Measurements from ENCODE around the gene ZDHHC11B.
"Not testable (repeated sequence)": the region's sequence is repeated elsewhere in the genome, so short reads cannot be mapped to it uniquely, and the experiment has no call there.

Gene ZDHHC11B

GRCh38 chr5:769485-770145, 14.9 kb downstream of the ZDHHC11B start:
- not testable (repeated sequence) for DNase-seq (ENCODE audit: low read depth)

DNA sequence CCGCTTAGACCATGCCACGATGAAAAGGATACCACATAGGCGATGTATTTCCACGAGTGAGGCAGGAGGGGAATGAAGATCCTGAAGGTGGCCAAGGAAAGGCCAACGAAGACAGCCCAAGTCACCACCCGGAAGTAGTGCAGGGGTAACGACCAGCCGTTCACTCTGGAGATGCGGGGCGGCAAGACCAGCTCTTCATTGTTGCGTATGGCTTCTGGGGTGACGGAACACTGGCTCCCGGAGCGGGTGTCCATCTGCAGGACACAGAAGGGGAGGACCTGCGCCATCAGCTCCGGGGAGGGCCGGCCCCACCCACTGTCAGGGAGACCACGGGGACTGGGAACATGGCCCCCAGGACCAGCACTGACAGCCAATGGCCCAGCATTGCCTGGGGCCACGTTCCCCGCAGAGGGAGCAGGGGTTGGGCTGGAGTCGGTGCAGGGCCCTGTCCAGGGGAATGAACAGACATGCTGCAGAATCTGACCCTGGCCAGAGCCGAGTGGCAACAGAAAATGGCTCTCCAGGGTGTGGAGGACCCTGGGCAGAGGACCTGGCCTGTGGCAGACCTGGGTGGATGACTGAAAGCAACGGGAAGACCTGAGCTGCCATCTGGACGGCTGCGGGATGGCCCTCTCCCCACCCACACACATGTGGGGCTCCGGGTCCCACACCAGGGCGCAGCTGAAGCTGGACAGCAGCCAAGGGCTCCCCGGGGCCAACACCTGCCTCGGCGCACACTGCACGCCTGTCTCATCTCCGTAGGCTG, 17.7 kb downstream of the ZDHHC11B start:
- no peak for DNase-seq (ENCODE audit: low read depth)

DNA sequence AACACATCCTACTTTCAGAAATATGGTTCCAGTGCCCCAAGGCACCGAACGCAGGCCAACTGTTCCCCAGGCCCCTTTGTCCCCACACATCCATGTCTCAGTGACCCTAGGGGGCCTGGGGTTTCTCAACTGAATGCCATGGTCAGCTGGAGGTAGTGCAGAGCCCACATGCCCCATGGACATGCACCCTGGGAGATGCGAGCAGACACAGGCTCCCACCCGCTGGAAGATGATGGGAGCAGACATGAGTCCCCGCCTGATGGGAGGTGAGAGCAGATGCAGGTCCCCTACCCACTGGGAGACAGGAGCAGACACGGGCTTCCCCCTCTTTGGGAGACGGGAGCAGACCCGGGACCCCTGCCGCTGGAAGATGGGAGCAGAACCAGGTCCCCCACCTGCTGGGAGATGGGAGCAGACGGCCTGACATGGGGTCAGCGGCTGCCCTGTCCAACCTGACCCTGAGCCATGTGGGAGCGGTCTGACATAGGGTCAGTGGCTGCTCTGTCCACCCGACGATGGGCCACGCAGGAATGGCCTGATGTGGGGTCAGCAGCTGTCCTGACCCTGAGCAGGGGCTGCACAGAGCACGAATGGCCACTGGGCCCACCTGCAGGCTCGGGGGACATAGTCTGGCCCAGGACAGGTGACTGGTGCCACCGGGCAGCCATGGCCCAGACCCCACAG, 18.4 kb downstream of the ZDHHC11B start:
- DNase-seq (ENCODE audit: low read depth): no peak

DNA sequence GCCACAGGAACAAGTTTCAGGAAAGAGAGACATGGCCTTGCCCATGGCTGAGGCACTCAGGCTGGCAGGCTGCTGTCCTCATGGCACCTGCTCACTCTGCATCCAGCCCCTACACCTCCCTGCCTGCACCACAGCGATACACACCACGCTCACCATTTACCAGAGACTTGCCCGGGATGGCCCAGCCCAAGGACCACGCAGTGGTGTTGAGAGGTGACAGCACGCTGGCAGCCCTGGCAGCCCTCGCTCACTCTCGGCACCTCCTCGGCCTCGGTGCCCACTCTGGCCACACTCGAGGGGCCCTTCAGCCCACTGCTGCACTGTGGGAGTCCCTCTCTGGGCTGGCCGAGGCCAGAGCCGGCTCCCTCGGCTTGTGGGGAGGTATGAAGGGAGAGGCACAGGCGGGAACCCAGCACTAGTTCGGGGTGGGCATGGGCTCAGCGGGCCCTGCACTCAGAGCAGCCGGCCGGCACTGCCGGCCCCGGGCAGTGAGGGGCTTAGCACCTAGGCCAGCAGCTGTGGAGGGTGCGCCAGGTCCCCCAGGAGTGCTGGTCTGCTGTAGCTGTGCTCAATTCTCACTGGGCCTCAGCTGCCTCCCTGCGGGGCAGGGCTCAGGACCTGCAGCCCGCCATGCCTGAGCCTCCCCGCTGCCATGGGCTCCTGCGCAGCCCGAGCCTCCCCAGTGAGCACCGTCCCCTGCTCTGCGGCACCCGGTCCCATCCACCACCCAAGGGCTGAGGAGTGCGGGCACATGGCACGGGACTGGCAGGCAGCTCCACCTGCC, 20.3 kb downstream of the ZDHHC11B start:
- no peak for DNase-seq (ENCODE audit: low read depth)

DNA sequence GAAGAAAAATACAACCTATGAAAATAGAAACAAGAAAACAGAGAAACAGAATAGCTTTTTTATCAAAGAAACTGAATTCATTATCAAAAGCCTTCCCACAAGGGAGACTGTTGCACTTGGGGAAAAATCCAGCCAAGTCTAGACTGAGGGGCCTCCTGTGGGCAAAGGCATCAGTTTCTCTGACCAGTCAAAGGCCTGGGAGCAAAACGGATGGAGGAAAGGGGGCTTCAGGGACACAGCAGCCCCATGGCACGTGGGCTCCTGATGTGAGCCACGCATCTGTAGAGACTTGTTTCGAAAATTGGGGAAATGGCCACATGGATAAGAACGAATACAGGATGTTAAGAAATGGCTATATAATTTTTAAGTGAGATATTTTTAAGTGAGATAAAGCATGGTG, 21.1 kb downstream of the ZDHHC11B start:
- no peak for DNase-seq (ENCODE audit: low read depth)

GRCh38 chr5:762996-763395, 21.5 kb downstream of the ZDHHC11B start:
- DNase-seq (ENCODE audit: low read depth): not testable (repeated sequence)

DNA sequence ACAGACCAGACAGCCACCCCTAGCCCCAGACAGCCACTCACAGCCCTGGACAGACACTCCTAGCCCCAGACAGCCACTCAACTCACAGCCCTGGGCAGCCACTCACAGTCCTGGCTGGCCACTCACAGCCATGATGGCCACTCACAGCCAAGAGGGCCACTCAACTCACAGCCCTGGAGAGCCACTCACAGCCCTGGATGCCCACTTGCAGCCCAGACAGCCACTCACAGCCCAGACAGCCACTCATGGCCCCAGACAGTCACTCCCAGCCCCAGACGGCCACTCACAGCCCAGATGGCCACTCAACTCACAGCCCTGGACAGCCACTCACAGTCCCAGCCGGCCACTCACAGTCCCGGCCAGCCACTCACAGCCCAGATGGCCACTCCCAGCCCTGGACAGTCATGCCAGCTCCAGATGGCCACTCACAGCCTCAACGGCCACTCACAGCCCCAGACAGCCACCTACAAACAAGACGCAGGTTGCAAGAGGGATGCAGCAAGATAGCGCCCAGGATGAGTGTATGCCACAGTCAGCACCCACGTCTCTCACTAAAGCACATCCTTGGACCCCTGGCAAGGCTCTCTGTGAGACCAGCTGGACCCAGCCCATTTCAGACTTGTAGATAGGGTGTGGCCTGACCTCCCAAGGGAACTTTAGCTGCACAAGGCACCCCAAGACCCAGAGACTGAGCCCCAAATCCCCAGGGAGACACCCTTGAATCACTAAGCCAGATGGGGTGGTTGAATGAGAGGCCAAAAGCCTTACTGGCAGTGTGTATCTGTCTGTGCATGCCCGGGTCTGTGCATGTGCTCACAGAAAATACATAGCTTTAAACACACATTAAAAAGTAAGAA, 22.4 kb downstream of the ZDHHC11B start:
- DNase-seq (ENCODE audit: low read depth): no peak

- DNase-seq (ENCODE audit: low read depth): no peak
Measured at GRCh38 chr5:761059-761771, 23.3 kb downstream of the ZDHHC11B start.

DNA sequence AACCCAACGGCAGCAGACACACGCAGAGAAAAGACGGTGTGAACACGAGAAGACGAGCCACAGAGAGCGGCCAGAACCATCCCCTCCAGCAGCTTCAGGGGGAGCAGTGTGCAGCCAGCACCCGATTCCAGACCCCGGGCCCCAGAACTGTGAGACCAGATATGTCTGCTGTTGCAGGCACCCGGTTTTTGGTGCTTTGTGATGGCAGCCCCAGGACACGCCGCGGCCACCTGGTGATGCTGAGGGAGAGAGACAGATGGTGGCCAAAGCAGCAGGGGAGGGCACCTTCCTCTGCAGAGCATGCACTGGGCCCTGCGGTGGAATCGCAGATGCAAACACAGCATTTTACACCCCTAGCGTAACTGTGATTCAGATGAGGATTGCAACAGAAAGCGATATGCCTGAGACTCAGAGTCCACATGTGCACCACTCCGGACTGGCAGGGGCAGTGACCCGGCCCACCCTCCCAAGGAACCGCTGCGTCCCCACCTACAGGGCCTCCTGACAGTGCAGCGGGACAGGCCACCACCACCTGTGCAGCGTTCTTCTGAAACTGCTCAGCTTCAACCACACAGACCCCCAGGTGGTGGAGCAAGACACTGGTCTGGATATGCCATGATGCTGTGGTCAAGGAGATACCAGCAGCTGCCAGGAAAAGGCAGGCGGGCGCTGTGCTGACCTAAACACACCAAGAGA, 24.0 kb downstream of the ZDHHC11B start:
- no peak for DNase-seq (ENCODE audit: low read depth)

DNA sequence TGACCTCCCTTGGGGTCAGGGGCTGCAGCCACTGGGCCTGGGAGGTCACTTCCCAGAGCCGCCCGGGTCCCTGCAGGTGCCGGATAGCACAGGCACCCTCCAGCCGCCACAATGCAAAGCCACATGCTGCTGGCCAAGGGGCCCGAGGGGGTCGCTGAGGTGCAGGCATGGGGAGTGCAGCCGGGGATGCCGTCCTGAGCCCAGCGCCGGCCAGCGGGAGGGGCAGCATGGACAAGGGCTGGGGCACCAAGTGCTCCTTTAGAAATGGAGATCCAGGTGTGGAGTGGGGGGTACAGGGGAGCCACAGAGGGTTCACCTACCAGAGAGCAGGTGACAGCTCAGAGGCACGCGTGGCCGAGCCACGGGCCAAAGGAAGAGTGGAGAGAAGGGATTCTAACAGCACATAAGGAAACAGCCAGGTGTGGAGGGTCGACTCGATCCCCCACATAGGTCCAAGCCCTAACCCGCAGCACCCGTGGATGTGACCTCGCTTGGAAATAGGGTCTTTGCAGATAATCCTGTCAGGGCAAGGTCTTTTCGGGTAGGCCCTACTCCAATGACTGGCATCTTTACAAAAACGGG, 24.7 kb downstream of the ZDHHC11B start:
- no peak for DNase-seq (ENCODE audit: low read depth)

- DNase-seq (ENCODE audit: low read depth): no peak
Measured at GRCh38 chr5:759111-759751, 25.3 kb downstream of the ZDHHC11B start.

DNA sequence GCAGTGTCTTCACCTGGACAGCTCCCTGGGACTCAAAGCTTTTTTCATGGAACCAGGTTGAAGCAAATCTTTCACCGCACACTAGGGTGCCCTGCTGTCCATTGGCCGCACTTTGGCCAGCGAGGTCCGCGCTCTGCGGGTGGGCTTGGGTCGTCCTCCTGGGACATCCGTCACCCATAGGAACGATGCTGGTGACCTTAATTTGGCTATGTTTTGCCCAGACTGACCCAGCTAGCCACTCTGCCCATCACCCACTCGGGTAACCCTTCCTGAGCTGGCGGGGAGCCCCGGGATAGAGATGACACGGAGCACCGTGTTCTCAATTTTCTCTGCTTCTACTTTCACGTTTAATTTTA, 25.9 kb downstream of the ZDHHC11B start:
- DNase-seq (ENCODE audit: low read depth): no peak

- no peak for DNase-seq (ENCODE audit: low read depth)
Measured at GRCh38 chr5:757931-758697, 26.4 kb downstream of the ZDHHC11B start.

DNA sequence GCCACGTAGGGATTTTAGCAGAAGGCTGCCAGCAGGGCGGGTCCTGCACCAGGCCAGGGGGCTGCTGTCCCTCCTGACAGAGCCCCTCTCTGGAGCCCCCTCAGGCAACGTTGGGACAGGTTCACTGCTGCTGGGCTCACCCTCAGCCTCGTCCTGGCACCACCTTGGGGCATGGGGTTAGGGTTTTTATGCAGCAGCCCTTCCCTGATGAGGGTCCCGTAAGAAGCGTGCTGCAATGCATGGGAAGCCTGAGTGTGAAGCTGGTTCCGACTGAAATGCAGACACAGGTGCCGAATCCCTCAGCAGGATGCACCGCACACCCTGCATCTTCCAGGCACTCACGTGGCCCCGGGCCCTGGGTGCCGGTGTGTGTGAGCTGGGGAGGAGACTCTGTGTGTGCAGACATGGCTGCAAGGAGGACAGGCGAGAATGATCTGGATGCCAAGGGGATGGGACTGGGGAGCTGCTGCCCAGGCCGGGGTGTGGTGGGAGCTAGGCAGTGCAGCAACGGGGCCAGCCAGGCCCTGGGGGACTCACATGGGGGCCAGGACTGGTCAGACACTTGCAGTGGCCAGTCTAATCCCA, 27.1 kb downstream of the ZDHHC11B start:
- DNase-seq (ENCODE audit: low read depth): no peak

DNA sequence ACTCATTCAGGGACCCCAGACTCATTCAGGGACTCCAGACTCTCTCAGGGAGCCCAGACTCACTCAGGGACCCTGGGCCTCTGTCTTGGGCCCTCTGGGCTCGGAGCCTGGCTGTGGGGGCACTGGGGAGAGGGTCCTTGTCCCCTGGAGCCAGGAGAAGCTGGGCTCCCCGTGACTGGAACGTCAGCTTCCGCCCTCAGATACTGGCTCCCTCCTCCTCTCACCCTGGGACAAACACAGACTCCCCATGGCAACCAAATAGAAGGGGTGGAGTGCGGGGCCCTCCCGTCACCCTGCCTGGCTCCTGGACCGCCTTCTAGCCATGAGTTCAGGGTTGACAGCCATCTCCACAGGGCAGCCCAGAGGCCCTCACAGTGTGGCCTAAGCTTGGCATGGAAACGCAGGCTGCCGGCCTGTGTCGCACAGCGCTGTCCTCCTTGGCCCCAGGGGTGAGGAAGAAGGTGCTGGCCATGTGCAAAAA, 27.6 kb downstream of the ZDHHC11B start:
- DNase-seq (ENCODE audit: low read depth): no peak

- no peak for DNase-seq (ENCODE audit: low read depth)
Measured at GRCh38 chr5:756171-756570, 28.4 kb downstream of the ZDHHC11B start.

DNA sequence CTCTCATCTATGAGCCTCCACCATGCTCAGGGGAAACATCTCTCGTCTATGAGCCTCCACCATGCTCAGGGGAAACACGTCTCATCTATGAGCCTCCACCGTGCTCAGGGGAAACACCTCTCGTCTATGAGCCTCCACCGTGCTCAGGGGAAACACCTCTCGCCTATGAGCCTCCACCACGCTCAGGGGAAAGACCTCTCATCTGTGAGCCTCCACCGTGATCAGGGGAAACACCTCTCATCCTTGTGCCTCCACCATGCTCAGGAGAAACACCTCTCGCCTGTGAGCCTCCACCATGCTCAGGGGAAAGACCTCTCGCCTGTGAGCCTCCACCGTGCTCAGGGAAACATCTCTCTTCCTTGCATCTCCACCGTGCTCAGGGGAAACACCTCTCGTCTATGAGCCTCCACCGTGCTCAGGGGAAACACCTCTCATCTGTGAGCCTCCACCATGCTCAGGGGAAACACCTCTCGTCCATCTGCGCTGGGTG, 30.3 kb downstream of the ZDHHC11B start:
- DNase-seq (ENCODE audit: low read depth): not testable (repeated sequence)

Data from stimulated activated CD8-positive, alpha-beta memory T cell treated with anti-CD3 and anti-CD28 coated beads, Interleukin-4, amount 100 ng/mL, for 24 hours (primary cell).